GM21381 (cell line): Measurements from ENCODE around the gene FMO5.
"Not testable (repeated sequence)": the region's sequence is repeated elsewhere in the genome, so short reads cannot be mapped to it uniquely, and the experiment has no call there.

Source experiments
- ATAC-seq: cut with Tn5 transposase; IDR thresholded peaks from one replicate; pipeline ENCODE4 v1.9.1; 2021; ENCODE audit warnings: mild to moderate bottlenecking, moderate library complexity; ENCODE audit not compliant: unreplicated experiment

FMO5 gene

GRCh38 chr1:147157116-147157515 lies 68.0 kb downstream of the FMO5 start:
- not testable (repeated sequence) for ATAC-seq

GRCh38 chr1:147156642-147157041 lies 68.5 kb downstream of the FMO5 start:
- ATAC-seq = no peak

- no peak for ATAC-seq
Measured at GRCh38 chr1:147152772-147153171, 72.4 kb downstream of the FMO5 start.

GRCh38 chr1:147151244-147151643 lies 73.9 kb downstream of the FMO5 start:
- no peak for ATAC-seq

GRCh38 chr1:147142886-147143285 lies 82.3 kb downstream of the FMO5 start:
- ATAC-seq = no peak
